Activated CD4-positive, alpha-beta T cell treated with anti-CD3 and anti-CD28 coated beads, Interleukin-2, Interleukin-4, amounts not matched to agents 100 ng/mL and 50 ng/mL, durations not matched to agents 16 hours and 8 hours (primary cell): Measurements from ENCODE around the gene SRGAP3.

Source experiments
- DNase-seq: peaks from one replicate; pipeline ENCODE4 v3.0.0-alpha.2; 2020; ENCODE audit warnings: low spot score

SRGAP3 gene

DNA sequence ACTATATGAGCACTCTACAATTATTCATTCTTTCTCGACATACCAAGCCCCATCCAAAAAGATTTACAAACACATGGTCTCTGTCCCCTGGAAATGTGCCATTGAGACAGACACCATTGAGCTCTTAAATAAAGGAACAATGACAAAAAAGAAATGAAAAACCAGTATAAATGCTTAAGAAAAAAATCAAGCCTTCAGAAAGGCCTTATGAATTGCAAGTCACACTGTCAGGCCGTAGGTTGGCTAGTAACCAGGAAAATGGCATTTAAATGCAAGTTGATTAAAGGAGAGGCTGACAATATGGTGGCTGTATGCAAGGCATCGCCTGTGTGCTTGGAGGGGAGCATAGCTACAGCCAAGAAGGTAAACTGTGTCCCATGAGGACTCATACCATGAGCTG, 49.7 kb downstream of the SRGAP3 start:
- DNase-seq = no peak

DNA sequence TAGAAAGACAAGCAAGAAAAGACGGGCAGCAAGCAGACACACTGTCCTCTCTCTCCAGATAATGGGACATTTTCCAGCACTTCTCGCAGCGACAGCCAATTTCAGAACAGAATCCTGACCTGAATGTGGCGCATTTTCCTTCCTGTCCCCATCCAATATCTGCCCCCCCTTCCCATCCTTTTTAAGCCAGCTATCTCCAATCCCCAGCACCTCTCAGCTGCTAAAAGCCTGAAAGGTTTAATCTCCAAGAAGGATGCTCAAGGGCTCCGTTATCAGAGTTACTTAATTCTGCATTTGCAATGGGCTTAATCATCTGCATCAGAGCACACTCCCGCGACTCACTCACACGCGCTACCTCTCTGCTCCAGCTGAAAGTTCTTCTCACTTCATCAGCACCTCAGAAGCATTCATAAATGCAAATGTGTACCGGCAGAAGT, 50.5 kb downstream of the SRGAP3 start:
- no peak for DNase-seq

DNA sequence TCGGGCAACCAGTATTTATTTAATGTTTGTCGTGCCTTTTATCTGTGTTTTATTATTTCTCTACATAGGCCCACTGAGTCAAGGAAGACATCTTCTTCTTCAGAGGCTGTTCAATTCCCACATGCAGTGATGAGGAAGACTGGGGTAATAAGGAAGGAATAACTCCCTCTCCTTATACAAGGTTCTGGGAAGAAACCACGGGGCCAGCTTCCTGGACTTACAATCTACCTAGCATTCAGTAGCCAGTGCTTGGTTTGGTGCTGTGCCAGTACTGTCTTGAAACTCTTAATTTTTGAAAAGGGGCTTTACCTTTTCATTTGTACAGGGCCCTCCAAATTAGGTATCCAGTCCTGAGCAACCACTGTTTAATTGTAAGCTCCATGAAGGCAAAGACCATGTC, 51.2 kb downstream of the SRGAP3 start:
- no peak for DNase-seq

DNA sequence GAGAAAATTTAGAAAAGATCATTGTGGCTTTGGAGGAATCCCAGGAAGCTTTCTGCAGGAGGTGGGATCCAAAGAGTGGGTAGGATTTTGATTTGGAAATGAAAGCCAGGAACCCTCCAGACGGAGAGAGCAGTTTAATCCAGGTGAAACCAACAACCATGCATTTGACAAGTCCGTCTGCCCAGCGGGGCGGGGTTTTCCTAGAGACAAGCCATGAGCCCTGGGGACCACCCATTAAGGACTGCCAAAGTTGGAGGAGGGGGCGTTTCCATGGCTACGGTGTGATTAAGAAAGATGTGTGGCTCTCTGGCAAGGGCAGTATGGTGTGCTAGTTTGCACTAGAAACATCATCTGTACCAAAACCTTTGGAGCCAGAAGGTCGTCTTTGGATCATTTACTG, 53.4 kb downstream of the SRGAP3 start:
- DNase-seq = no peak

DNA sequence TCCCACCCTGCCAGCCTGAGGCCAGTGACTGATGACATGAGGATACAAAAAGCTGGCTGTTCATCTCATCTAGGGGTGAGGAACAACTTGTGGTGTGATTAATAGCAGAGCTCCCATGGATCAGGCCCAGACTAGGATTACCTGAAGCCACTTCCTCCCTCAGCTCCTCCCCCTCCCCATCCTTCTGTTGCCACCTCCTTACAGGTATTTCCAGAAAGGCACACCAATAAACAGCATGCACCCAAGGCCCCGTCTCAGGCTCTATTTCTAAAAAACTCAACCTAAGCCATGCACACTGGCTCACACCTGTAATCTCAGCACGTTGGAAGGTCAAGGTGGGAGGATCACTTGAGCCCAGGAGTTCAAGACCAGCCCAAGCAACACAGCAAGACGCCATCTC, 54.1 kb downstream of the SRGAP3 start:
- no peak for DNase-seq

DNA sequence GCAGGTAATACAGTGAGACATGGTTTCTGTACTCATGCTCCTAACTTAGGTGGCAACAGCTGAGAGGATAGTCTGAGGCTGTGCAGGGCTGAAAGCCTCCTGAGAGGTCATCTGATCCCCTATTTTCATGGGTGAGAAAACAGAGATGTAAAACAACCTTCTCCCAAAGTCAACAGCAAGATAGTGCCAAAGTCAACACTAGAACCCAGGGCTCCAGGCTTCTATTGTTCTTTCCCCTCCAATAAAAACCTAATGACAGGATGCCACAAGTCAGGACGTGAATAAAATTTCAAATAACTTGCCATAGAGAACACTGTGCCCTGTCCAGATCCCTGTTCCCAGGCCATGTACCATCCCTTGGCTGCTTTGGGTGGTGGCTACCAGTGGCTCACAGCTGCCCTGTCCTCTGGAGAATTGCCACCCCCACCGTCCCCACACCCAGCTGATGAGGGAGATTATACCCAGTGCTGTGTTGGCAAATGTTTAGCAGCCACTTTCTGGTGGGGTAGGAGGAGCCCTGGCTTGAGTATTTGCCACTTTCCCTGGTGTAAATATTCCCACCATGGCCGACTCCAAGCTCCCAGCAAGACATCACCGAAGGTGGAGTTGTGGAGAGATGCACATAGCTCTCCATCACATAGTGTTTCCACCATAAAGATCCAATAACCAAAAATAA, 54.8 kb downstream of the SRGAP3 start:
- DNase-seq = no peak

- DNase-seq = no peak
These were observed 55.7 kb downstream of the SRGAP3 start for GRCh38 chr3:9193633-9194195.

DNA sequence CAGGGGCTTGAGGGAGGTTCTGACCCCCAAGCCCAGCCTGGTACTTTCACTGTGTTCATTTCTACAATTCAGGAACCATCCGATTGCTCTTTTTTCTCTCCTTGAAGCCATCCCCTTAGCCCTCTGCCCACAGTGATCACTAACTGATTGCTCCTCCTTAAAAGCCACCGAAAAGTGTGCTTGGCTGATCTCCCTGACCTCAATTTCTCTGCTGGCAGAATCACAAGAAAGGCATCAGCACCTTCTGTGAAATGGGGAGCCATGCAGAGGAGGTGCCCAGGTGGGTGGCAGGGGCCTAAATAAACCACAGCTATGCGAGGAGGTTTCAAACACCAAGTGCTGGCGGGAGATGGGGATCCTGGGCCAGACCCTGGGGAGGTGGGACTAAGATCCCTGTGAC, 56.2 kb downstream of the SRGAP3 start:
- no peak for DNase-seq

- DNase-seq = no peak
These were observed 57.0 kb downstream of the SRGAP3 start for GRCh38 chr3:9192248-9193025.

DNA sequence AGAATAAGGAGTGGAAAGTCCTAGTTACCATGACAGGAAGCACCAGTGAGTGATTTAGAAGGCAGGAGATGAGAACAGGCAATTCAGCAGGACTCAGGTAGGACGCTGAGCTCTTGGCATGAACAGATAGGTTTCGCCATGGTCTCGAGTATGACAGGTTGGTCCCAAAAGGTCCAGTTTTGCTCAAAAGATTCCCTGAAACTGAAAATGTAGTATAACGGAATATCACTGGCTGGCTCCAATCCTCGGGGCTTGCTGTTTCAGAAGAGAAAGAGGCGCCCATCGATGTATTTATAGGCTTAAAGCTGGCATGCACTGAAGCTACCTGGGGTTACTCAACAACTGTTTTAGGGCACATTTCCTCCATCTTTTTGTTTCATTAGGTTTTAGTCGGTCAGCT, 59.2 kb downstream of the SRGAP3 start:
- no peak for DNase-seq

DNA sequence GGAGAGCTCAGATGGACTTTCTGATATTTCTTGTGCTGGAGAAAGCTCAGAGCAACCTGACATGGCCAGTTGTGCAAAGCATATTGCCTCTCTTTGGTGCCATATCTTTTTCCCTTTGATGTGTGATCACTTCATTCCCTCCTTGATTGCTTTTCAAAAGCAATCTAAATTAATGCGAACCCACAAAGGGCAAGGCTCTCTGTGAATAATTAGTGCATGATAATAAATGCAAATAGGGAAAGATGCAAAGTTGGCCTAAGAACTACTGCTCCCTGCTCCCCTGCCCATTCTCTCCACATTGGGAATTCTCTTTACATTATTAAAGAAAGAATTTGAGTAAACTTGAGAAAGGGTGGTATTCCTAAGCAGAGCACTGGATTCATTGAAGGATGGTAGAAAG, 60.9 kb downstream of the SRGAP3 start:
- no peak for DNase-seq

GRCh38 chr3:9185701-9186100, 63.7 kb downstream of the SRGAP3 start:
- no peak for DNase-seq

DNA sequence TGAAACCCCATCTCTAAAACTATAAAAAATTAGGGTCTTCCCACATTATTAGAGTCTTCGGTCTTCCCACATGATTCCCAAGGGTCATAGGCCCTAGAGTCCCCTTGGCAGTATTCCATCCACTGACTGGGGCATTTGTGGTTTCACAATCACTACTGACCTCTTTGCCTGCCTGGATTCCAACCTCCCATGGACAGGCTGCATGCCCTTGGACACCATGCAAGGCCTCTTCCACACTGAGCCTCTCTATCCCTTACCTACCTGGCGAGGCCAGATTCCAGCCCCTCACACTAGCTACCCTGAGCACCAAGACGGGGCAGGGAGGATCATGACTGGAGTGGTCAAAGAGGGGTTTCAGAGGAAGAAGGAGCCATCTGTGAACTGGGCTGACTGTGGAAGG, 64.4 kb downstream of the SRGAP3 start:
- DNase-seq = no peak

GRCh38 chr3:9184461-9184835, 65.0 kb downstream of the SRGAP3 start:
- DNase-seq = no peak

- DNase-seq = no peak
These were observed 65.5 kb downstream of the SRGAP3 start for GRCh38 chr3:9183811-9184460.

DNA sequence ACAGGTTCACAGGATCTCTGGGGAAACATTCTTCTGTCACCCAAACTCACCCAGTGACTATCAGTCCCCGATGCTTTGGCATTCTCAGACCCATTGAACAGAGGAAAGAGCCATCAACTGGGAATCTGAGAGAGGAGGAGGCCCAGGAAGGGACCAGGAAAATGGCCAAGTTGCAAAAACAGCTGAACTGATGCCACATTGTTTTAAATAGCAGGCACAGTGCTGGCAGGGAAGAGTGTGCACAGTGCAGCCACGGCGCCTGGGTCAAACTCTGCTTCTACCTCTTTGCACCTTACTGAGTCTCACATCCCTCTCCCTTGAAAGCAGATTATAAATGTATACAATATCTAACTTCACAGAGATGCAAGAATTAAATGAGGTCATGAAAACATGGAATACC, 66.4 kb downstream of the SRGAP3 start:
- no peak for DNase-seq

- no peak for DNase-seq
These were observed 68.7 kb downstream of the SRGAP3 start for GRCh38 chr3:9180764-9181117.

GRCh38 chr3:9179826-9180763, 69.4 kb downstream of the SRGAP3 start:
- no peak for DNase-seq

GRCh38 chr3:9178697-9179096, 70.7 kb downstream of the SRGAP3 start:
- DNase-seq = no peak

DNA sequence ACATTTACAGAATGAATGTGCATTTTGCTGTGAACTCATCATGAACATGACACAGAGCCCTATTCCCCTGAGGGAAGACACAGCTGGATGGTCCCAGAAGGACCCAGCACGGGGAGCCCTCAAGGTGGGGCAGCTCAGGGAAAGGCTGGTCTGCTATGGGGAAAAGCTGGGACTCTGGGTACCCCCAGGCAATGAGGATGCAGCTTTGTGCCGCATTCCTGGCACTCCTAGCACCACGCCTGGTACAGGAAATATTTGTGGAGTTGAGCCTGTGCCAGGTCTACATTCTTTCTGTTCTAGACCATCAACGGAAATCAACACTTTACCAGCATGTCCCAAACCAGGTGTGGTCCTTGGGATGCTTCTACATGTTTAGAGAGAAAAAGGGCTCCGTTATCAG, 74.0 kb downstream of the SRGAP3 start:
- no peak for DNase-seq

GRCh38 chr3:9173445-9173844, 76.0 kb downstream of the SRGAP3 start:
- no peak for DNase-seq

GRCh38 chr3:9172851-9173321, 76.6 kb downstream of the SRGAP3 start:
- no peak for DNase-seq
